Erythroblast (primary cell): ENCODE data around the gene FANCD2OS.
A peak's percentile ranks its signal among the peaks of the same experiment; 100 is the strongest.

Experiments used
- DNase-seq, 2 experiments: peaks; one replicate each; lab custom pipeline; 2025; lab: John Stamatoyannopoulos, UW
- GATA1 ChIP-seq: IDR thresholded peaks from 2 replicates; pipeline ENCODE4 v1.6.1; 2011; ENCODE audit warnings: low read depth, mild to moderate bottlenecking, control low read depth, low read length, moderate library complexity
- POLR2A ChIP-seq: IDR thresholded peaks from 2 replicates; pipeline ENCODE4 v1.6.1; 2011; ENCODE audit warnings: mild to moderate bottlenecking, low read length

Gene FANCD2OS, protein sequence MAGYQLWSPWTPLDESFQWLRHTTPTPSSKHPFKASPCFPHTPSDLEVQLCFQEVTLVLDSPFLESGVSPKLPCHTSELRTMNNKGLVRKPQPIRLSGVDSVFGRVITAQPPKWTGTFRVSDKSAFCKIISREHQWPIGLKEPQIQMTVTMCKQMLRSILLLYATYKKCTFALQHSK

DNA sequence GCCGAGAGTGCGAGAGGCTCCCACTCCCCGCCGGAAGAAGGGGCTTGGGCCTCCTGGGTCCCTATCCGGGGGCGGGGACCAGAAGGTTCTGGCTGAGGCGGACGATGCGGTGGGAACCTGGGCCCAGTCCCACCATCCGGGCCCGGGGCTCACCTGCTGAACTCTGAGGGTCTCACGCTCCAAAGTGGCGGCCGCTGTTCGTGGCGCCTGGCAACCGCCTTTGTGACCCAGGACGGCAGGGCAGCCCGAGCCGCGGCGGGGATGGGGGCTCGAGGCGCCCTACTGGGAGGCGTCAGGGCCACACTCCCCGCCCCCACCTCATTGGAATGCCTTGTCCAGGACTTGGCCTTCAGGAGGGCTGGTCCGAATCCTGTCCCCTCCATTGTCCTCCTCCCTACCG is at the start of gene FANCD2OS:
Gene FANCD2OS (minus strand): TSS at position 165 of the 400 bp plus-strand sequence. CDS start 3,481 bp downstream, outside the sequence.
- no peak for DNase-seq
- no peak for TF ChIP-seq GATA1
- TF ChIP-seq POLR2A, result no peak

DNA sequence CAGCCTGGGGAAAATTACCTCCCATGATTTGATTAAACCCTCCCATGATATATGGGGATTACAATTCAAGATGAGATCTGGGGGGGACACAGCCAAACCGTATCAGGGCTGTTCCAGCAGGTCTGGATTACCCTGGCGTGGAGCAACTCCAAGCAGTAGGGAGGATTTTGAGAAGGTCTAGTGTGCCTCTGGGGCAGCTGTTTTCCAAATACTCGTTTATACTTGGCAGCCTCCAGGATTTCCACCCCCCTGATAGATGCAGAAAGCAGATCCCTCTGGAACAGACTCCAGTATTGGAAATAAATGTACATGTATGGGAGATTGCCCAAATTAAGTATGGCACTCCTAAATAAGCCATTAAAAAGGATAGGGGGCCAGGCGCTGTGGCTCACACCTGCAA is 49.0 kb upstream of the FANCD2OS start:
- TF ChIP-seq POLR2A, result no peak
- TF ChIP-seq GATA1, result no peak
- no peak for DNase-seq

DNA sequence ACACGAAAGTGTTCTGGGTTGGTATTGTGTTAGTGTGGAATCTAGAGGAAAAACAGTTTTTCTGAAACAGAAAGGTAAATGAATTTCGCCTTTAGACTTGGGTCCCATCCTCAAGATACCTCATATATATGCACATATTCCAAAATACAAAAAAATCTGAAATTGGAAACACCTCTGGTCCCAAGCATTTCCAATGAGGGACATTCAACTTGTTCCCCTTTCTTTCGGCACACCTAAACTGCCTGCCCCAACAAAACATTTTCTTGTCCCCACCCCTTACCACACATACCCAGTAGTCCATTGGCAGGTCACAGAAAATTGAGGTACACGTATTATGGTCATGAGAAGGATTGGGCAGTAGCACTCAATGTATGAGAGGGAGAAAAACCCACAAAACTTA is 47.6 kb upstream of the FANCD2OS start:
- DNase-seq, result no peak

DNA sequence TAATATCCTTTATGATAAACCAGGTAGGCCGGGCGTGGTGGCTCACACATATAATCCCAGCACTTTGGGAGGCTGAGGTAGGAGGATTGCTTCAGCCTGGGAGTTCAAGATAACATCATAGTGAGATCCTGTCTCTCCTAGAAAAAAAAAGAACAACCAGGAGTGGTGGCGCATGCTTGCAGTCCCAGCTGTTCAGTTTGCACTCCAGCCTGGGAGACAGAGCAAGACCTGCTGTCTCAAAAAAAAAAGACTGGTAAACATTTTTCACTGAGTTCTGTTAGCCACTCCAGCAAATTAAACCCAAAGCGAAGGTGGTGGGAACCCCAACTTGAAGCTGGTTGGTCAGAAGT is 47.0 kb upstream of the FANCD2OS start:
- no peak for DNase-seq
- no peak for TF ChIP-seq POLR2A

More for the DNA sequence above, 47.6 kb upstream of the FANCD2OS start:
- no peak for TF ChIP-seq POLR2A
- no peak for TF ChIP-seq GATA1

DNA sequence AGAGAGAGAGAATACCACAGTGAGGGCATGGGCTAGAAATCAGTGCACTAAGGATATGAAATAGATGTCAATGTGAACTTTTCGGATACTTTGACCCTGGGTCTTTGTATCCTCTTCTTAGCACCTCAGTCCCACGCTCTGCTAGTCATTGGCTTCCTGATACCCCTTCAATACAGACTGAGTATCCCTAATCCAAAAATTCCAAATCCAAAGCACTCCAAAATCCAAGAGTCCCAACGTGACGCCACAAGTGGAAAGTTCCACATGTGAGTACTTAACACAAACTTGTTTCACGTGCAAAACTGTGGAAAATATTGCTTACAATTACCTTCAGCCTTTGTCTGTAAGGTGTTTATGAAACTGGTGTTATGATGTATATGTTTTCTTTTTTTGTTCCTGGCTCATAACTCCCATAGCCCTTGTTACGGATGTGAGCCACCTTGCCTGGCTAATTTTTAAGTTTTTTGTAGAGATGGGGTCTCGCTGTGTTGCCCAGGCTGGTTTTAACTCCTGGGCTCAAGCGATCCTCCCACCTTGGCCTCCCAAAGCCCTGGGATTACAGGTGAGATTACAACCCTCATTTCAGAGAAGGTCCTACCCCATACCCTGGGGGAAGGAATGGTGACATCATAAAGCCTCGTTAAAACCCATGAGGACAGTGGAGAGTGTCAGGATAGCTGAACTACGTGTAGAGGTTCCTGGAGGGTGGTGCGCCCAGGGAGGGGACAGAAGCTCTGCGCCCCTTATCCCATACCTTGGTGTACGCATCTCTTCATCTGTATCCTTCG is 46.5 kb upstream of the FANCD2OS start:
- TF ChIP-seq POLR2A, result no peak
- TF ChIP-seq GATA1, result no peak
- no peak for DNase-seq

DNA sequence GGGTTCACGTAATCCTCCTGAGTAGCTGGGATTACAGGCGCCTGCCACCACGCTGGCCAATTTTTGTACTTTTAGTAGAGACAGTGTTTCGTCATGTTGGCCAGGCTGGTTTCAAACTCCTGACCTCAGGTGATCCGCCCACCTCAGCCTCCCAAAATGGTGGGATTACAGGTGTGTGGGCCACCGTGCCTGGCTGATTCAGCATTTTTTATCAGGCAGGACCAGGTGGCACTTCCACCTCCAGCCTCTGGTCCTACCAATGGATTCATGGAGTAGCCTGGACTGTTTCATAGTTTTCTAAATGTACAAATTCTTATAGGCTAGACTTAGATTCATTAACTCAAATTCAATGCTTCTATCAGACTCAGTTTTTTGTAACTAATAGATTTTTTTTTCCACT is 42.9 kb upstream of the FANCD2OS start:
- TF ChIP-seq POLR2A (no peak), GATA1 (no peak)

DNA sequence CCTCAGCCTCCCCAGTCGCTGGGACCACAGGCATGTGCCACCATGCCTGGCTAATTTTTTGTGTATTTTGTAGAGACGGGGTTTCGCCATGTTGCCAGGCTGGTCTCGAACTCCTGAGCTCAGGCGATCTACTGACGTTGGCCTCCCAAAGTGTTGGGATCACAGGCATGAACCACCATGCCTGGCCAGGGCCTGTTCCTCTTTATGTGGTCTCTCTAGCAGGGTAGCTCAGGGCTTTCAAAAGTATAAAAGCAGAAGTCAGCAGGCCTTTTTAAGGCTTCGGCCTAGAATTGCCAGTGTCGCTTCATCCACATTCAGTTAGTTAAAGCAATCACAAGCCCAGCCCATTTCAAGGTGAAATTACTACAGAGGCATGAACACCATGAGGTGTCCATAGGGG is 41.2 kb upstream of the FANCD2OS start:
- TF ChIP-seq GATA1, result no peak
- TF ChIP-seq POLR2A, result no peak
- no peak for DNase-seq

More for the DNA sequence above, 42.9 kb upstream of the FANCD2OS start:
- no peak for DNase-seq

DNA sequence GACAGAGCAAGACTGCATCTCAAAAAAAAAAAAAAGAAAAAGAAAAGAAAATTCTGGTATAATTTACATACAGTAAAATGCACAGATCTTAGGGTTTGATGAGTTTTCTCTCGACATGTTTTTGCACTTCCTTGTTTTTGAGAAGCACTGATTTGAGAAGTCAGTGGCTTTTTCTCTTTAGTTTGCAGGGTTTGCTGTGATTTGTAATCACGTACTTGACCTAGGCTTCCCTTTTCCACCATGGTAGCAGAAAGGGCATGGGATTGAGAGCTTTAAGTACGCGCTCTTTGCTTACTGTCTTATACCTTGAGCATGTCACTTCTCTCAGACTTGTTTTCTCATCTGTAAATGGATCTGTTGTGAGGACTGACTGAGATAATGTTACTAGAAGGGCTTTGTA is 37.6 kb upstream of the FANCD2OS start:
- TF ChIP-seq GATA1, result no peak
- TF ChIP-seq POLR2A, result no peak
- no peak for DNase-seq

DNA sequence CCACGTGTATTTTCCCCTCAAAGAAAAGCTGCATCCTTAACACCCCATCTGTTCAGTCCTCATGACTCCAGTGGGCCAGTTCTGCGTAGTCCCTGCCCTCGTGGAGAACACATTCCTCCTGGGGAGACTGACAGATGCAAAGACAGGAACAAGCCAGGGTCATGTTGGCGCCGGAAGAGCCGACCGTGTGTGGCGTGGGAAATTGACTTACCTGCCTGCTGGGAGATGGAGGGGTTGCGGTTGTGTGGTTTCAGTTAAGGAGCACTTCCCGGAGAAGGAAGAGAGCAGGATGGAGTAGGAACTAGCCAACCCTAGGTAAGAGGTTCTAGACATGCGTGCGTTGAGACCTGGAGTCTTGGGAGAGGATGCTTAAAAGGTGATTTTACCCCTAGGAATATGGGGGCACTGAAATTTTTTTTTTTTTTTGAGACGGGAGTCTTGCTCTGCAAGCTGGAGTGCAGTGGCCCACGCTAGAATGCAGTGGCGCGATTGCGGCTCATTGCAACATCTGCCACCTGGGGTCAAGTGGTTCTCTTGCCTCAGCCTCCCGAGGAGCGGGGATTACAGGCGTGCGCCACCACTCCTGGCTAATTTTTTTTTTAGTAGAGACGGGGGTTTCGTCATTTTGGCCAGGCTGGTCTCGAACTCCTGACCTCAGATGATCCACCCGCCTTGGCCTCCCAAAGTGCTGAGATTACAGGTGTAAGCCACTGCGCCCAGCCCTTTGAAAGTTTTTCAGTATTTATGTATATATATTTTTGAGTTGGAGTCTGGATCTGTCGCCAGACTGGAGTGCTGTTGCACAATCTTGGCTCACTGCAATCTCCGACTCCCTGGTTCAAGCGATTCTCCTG is 34.9 kb upstream of the FANCD2OS start:
- TF ChIP-seq POLR2A, result no peak
- TF ChIP-seq GATA1, result no peak
- peak; percentile 14 to 56 for DNase-seq

DNA sequence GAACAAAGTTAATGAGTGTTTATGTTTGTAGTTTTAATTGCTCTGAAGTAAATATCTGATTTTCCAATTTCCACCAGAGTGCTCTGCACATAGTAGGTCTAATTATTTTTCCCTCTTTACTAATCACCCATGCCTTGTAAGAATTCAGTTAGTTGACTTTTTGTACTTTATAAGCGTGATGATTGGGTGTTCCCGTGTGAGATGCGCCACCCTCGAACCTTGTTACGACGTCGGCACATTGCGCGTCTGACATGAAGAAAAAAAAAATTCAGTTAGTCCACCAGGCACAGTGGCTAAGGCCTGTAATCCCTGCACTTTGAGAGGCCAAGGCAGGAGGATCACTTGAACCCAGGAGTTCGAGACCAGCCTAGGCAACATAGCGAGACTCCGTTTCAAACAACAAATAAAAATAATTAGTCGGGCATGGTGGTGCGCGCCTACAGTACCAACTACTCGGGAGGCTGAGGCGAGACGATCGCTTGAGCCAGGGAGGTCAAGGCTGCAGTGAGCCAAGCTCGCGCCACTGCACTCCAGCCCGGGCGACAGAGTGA is 33.0 kb upstream of the FANCD2OS start:
- DNase-seq, result peak in 1 of 2 experiments; percentile 59
- no peak for TF ChIP-seq POLR2A
- no peak for TF ChIP-seq GATA1

DNA sequence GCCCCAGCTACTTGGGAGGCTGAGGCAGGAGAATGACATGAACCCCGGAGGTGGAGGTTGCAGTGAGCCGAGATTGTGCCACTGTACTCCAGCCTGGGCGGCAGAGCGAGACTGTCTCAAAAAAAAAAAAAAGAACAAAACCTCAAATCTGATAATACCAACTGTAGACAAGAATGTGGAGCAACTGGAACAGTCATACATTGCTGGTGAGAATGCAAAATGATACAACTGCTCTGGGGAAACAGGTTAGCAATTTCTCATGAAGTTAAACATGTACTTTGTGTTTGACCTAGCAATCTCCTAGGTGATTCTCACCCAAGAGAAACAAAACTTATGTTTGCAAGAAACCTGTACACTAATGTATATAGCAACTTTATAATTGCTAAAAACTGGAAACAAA is 29.1 kb upstream of the FANCD2OS start:
- no peak for TF ChIP-seq GATA1
- no peak for TF ChIP-seq POLR2A
- peak; percentile 14 to 39 for DNase-seq

DNA sequence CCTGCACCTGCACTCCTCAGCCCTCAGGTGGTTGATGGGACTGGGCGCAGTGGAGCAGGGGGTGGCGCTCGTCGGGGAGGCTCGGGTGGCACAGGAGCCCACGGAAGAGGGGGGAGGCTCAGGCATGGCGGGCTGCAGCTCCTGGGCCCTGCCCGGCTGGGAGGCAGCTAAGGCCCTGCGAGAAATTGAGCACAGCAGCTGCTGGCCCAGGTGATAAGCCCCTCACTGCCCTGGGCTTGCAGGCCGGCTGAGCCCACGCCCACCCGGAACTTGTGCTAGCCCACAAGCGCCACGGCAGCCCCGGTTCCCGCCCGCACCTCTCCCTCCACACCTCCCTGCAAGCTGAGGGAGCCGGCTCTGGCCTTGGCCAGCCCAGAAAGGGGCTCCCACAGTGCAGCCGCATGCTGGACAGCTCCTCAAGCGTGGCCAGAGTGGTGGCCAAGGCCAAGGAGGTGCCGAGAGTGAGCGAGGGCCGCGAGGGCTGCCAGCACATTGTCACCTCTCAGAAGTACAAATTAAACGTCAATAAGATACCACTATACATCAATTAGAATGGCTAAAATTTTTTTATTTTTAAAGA is 28.5 kb upstream of the FANCD2OS start:
- no peak for DNase-seq
- TF ChIP-seq GATA1 (no peak), POLR2A (no peak)

DNA sequence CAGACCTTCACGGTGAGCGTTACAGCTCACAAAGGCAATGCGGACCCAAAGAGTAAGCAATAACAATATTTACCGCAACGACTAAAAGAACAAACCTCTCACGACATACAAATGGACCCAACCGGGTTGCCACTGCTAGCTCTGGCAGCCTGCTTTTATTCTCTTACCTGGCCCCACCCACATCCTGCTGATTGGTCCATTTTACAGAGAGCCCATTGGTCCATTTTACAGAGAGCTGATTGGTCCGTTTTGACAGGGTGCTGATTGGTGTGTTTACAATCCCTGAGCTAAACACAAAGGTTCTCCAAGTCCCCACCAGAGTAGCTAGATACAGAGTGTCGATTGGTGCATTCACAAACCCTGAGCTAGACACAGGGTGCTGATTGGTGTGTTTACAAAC is 27.8 kb upstream of the FANCD2OS start:
- peak in 1 of 2 experiments; percentile 10 for DNase-seq
